H4 (cell line): ENCODE measurements around the gene METTL5. TPM values are rescaled to one million over a fixed set of nuclear protein-coding genes. Genes with fewer than 3 reads are reported as not detected.
"Not testable (repeated sequence)": the region's sequence is repeated elsewhere in the genome, so short reads cannot be mapped to it uniquely, and the experiment has no call there.

Source experiments
- DNase-seq: peaks from one replicate; pipeline ENCODE4 v3.0.0-alpha.2; 2015; ENCODE audit warnings: low spot score
- total RNA-seq: library from RNA; depleted of rRNA; stranded (reverse); fragments of >200 nt; shearing (Covaris generic); gene quantifications from 2 replicates; pipeline ENCODE4 v1.2.3, GENCODE V29; 2014

Gene METTL5
- total RNA-seq, 1 experiment from 2014 or later: 128 TPM

DNA sequence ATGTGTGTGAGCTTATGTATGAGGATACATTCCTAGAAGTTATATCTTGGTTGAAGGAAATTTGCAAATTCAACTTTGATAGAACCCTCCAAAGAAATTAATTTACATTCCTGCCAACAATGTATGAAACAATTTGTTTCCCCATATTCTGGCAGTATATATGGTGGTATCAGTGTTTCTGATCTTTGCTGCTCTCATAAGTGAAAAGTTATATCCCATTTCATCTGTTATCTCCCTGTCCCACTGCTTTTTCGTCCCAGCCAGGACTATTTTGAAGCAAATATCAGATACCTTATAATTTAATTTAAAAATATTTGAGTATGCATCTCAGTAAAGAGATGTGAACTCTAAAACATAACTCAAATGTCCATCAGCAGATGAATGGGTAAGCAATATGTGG lies 9.7 kb upstream of the METTL5 start:
- no peak for DNase-seq

DNA sequence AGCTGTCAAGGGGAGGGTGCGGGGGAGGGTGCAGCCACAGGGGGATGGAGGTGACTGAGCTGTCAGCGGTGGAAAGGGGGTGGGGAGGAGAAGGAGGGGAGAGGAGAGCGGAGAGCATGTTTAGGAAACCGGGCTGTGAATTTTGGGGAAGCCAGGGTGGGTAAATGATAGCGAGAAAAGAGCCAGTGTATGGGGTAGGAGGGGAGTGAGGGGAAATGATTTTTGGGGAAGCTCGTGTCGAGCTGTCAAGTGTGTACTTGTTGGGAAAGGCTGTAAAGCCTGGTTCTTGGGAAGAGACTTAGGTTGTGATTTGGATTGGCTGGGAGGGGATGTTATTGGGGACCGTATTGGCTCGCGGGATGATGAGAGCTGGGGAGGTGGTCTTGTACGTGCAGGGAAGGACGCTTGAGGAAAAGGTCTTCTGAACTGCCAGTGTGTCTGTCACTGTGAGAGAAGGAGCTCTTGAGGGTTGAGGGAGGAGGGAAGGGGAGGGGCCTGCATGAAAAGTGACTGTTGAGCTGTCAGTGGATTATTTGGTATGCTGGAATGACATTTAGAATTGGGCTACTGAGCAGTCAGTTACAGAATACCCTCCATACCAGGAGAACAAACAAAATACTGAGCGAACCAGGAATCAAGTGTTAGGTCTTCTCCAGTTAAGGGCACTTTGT lies 3.6 kb upstream of the METTL5 start:
- peak; percentile 25 for DNase-seq

DNA sequence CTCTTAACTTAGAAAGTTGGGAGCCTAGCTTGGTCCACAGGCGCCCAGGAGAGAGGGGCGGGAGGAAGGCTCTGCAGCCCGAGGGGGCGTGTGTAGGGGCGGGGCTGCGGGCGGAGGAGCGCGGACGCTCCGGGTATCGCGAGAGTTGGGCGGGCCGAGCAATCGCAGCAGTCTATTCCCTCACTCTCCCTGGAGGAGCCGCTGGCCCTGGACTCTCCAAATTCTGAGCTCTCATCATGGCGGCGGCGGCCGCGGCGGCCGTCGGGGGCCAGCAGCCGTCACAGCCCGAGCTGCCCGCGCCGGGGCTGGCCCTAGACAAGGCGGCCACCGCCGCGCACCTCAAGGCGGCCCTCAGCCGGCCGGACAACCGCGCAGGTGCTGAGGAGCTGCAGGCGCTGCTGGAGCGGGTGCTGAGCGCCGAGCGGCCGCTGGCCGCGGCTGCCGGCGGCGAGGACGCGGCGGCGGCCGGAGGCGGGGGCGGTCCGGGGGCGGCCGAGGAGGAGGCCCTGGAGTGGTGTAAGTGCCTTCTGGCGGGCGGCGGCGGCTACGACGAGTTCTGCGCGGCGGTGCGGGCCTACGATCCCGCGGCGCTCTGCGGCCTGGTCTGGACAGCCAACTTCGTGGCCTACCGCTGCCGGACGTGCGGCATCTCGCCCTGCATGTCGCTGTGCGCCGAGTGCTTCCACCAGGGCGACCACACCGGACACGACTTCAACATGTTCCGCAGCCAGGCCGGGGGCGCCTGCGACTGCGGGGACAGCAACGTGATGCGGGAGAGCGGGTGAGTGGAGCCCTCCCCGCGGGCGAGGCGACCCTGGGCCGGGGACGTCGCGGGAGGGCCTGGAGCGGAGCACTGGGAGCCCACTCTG lies 2.8 kb upstream of the METTL5 start, which contains the start of gene UBR3:
Gene UBR3 (plus strand): TSS at position 183 of the 869 bp plus-strand sequence. CDS start 54 bp downstream, at position 237.
- peak; percentile 85 for DNase-seq

DNA sequence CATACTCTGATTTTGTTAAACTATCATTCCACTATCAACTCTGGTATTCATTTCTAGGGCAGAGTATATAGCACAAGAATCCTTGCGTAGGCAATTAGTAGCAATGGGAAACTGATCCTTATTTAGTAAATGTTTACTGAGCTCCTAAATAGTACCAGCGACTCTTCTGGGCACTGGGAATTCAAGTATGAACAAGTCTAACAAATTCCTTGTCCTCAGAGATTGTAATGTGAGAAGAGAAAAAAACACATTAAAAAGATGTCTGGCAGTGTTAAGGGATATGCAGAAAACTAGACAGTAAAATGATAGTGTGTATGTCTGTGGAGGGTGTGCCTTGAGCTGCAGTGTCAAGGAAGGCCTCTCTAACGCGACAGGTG lies 721 bp downstream of the METTL5 start:
- no peak for DNase-seq

DNA sequence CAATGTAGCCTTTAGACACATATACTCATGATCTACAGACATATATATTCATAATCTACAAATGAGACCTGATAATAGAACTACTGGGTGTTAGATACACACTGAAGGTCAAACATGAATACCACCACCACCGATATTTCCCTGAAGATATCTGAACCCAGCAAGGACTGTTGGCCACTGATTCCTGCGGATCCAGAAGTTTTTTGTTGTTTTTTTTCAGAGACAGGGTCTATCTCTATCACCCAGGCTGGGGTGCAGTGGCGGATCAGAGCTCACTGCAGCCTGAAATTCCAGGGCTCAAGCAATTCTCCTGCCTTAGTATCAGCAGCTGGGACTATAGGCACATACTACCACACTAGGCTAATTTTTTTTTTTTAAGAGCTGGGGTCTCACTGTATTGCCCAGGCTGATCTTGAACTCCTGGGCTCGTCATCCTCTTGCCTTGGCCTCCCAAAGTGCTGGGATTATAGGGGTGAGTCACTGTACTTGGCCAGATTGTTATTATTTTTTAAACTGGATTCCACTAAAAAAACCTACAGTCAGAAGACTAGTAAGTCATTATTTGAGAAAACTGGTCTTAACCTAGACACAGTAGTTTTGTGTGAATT lies 1.8 kb downstream of the METTL5 start:
- DNase-seq: no peak

DNA sequence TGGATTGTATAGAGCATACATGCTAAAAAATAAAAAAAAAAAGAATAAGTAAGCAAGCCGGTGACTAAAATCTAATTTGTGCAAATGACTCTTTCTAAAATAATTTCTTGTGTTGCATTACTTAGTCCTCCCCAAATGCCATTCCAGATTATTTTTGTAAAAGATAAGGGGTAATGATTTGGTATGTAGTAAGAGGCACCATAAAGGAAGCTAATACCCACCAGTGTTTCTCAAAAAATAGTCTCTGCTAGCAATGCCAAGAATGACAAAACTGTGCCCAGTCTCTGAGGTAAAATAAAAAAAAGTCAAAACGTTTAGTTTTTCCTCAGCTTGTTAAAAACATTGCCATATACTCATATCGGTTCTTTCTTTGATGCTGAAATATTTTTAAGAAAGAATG lies 2.7 kb downstream of the METTL5 start:
- no peak for DNase-seq

DNA sequence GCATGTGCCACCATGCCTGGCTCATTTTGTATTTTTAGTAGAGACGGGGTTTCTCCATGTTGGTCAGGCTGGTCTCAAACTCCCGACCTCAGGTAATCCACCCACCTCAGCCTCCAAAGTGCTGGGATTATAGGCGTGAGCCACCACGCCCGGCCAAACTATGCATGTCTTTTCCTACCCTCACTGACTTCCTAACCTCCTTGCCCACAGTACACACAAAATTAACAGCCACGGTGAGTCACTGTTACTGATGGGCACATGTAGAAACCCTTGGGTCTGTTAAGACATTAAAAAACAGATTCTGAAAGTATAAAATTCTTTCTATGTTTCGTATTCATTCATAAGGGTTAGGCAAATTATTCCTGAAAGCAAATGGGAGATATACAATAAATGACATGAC lies 4.6 kb downstream of the METTL5 start:
- peak; percentile 22 for DNase-seq

DNA sequence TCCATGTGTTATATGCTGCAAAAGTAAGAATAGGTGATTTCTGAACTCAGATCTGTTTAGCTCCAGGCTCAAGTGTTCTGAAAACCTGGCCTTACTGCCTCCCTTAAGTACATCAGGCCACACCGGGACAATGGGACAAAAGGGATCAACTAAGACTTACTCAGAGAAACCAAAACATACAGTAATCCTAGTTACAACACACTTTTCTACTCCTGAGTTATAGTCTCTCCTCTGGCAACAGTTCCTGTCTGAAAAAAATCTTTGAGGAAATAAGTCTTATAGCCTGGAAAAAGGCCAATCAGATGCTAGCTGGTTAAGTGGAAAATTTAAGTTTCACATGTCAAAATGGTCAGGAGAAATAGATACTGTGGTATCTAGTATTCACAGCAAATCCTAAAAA lies 5.6 kb downstream of the METTL5 start:
- no peak for DNase-seq

DNA sequence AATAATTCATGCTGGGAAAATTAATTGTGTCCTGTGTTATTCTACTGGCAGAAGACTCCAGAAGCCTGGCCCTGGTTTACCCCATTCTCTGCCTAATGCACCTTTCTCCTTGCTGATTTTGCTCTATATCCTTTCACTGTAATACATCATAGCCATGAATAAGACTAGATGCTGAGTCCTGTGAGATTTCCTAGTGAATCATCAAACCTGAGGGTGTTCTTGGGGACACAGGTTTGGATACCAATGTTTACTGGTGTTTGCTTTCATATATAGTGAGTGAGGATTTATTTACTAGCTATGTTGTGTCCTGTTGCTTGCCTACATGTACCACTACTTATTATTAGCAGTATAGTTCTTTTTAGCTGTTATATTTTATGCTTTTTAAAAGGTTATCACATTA lies 6.5 kb downstream of the METTL5 start:
- no peak for DNase-seq

DNA sequence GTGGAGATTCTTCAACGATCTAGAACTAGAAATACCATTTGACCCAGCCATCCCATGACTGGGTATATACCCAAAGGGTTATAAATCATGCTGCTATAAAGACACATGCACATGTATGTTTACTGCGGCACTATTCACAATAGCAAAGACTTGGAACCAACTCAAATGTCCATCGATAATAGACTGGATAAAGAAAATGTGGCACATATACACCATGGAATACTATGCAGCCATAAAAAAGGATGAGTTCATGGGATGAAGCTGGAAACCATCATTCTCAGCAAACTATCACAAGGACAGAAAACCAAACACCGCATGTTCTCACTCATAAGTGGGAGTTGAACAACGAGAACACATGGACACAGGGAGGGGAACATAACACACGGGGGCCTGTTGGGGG lies 7.3 kb downstream of the METTL5 start:
- not testable (repeated sequence) for DNase-seq

DNA sequence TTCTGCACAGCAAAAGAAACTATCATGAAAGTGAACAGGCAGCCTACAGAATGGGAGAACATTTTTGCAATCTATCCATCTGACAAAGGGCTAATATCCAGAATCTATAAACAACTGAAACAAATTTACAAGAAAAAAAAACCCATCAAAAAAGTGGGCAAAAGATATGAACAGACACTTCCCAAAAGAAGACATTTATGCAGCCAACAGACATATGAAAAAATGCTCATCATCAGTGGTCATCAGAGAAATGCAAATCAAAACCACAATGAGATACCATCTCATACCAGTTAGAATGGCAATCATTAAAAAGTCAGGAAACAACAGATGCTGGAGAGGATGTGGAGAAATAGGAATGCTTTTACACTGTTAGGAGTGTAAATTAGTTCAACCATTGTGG lies 7.7 kb downstream of the METTL5 start:
- DNase-seq: not testable (repeated sequence)

DNA sequence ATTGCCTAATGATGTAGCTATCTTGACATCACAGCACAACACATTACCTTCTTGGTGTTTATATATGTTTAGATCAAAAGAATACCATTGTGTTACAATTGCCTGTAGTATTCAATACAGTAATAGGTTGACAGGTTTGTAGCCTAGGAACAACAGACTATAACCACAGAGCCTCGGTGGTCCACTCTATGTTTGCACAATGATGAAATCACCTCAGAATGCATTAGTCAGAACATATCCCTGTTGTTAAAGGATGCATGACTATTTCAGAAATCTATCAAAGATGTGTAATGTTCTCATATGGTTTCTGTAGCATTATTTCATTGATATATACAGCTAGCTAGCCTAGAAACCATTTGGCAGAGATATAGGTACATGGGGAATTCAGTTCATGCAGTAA lies 8.9 kb downstream of the METTL5 start:
- DNase-seq: no peak

DNA sequence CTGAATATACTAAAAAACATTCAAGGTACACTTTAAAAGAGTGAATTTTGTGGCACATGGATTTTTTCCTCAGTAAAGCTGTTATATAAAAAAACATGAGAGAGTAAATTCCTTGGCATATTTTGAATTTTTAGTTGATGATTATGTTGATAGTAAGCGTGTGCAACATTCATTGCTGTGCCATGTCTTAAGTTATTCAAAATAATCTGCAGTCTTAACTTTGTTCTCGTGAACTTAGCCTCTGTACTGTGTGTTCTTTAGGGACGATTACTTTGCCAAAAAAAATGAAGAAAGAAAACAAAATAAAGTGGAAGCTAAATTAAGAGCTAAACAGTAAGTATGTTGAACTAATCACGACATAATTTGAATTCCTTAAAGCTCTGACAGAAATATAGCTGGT lies 16.5 kb downstream of the METTL5 start:
- no peak for DNase-seq

DNA sequence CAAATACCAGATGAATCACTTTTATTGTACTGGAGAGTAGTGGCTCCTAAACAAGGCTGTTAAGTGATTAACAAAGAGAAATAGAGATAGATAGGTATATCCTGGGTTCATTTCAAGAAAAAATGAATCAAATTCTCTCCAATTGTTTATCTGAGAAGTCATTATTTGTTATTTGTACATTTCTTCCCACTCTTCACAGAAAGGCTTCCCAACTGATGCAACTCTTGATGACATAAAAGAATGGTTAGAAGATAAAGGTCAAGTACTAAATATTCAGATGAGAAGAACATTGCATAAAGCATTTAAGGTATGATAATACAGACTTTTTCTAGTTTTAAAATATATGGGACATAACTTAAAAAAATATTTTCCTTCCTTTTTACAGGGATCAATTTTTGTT lies 18.1 kb downstream of the METTL5 start:
- no peak for DNase-seq

DNA sequence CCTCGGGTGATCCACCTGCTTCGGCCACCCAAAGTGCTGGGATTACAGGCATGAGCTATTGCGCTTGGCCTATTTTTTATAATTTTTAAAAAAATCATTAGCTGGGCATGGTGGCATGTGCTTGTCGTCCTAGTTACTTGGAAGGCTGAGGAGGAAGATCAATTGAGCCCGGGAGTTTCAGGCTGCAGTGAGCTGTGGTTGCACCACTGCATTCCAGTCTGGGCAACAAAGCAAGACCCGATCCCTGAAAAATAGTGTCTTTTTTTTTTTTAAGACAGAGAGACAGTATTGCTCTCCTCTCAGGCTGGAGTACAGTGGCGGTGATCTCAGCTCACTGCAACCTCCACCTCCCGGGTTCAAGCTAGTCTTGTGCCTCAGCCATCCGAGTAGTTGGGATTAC lies 21.2 kb downstream of the METTL5 start:
- no peak for DNase-seq

DNA sequence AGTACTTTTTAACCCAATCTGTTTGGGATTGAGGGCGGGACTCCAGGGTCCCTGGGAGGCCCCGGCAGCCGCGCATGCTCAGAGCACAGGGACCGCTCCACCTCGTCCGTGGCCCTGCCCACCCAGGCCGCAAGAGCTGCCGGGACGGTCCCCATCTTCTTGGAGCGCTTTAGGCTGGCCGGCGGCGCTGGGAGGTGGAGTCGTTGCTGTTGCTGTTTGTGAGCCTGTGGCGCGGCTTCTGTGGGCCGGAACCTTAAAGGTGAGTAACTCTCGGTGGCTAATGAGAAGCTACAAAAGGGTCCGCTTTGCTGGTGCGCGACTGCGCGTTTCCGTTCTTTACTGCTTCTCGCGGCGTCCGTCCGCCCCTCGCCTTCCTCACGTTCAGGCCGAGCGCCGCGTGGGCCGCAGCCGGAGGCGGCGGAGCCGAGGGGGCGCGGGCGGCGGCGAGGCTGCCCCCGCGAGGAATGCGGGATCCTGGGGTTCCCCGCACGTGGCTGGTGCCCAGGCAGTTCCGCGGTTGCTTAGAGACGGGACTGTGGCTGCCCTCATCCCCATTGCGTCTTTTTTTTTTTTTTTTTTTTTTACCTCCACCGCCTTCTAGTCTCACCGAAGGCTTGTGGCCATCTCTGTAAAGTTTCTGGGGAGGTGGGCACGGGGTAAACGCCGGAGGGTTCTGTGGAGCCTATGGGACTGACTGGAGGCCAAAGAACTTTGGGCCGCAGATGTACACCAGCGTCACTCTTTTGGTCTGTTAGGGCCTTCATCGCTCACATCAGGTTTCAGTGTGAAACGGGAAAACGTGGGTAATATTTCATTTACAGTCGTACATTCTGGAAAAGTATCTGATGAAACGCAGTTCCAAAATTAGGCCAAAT lies 25.8 kb downstream of the METTL5 start, which contains the start of gene SSB:
Gene SSB (plus strand): TSS at position 154 of the 875 bp plus-strand sequence. CDS start 2,090 bp downstream, outside the sequence.
- peak; percentile 91 for DNase-seq

DNA sequence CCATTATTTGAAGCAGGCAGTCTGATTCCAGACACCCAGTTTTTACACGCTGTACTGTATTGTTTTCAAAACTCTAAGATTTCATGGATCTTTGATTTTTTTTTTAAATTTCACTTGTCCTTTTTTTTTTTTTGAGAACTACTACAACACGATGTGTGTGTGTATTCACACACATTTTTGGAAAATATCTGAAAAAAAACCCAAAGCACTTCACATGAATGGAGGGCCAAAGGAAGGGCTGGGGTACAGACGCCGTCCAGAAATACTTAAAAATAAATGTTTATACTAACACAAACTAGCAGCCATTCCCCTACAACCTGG lies 26.3 kb downstream of the METTL5 start:
- DNase-seq: no peak

DNA sequence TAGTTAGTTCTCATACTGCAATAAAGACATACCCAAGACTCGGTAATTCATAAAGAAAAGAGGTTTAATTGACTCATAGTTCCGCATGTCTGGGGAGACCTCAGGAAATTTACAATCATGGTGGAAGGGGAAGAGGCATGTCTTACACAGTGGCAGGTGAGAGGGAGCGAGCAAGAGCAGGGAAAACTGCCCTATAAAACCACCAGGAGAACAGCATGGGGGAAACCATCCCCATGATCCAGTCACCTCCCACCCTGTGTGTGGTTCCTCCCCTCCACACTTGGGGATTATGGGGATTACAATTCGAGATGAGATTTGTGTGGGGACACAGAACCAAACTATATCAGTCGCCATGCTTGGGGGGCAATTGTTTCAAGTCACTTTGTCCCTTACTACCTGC lies 27.1 kb downstream of the METTL5 start:
- DNase-seq: no peak

DNA sequence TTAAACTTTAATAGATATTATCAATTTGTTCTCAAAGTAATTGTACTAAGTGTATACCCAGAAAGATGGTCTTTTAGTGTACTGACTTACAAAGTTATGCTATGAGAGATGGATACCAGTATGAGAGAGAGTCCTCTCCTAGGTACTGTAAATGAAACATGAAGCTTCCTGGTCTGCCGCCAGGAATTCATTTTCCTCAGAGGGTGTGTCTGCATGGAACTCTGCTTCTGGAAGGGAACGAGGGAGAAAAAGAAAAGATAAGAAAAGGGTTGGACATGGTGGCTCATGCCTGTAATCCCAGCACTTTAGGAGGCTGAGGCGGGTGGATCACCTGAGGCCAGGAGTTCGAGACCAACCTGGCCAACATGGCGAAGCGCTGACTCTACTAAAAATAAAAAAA lies 28.3 kb downstream of the METTL5 start:
- DNase-seq: no peak

DNA sequence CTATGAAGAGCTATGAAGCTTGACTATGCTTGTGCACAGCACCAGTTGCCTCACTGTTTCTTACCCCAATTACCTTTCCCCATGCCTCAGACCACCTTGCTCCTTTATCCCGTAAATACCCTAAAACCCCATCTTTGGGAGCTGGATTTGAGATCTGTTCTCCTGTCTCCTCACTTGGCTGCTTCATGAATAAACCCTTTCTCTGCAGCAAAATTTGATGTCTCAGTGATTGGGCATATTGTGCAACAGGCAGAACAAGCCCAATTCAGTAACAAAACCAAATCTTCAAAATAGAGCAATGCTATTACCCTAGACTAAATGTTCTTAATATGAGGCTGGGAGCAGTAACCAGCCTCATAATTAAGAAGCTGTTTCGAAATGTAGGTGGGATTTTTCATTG lies 29.5 kb downstream of the METTL5 start:
- DNase-seq: no peak

DNA sequence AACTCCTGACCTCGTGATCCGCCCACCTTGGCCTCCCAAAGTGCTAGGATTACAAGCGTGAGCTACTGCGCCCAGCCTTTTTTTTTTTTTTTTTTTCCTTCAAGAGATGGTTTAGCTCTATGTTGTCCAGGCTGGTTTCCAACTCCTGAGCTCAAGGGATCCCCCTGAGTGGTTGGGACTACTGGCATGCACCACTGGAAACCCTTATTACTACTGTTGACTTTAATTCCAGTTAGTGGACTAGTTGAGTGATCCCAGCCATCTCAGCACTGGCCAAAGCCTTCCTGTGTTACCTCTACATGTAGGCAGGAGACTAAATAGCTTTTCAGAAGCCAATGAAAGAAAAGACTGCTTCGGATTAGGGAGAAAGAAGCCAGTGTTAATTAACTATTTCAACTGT lies 34.1 kb downstream of the METTL5 start:
- DNase-seq: no peak

DNA sequence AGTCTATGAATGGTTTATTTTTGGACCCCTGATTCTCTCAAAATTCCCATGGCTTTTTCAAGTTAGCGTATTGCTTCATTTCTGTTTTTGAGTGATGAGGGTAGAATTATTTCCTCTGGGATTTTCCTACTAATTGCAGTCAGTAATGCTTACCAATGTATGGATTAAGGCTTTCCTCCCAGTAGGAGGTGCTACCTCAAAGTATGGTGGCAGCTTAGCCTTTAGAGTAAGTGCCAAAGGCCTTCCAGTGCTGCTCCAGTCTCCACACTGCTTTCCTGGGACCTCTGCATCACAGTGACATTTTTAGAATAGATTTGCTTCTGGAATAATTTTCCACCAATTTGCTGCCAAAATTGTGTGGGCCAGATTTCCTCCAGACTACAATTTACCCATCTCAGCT lies 42.2 kb downstream of the METTL5 start:
- no peak for DNase-seq
